Natural killer cell (primary cell): ENCODE results near the gene RYR3. TPM values are rescaled to one million over a fixed set of nuclear protein-coding genes. Genes with fewer than 3 reads are reported as not detected.

Source experiments
- ATAC-seq, 3 donors: fragments of 150-1000 bp in 2 of 3; fragments of 200-7000 bp in 1 of 3; cut with Tn5 transposase; 1 replicate in 1 of 3; 2 replicates in 2 of 3; pipeline ENCODE4 v1.10.0; 2021; ENCODE audit warnings: mild to moderate bottlenecking in 2 of 3, moderate library complexity in 2 of 3
- DNase-seq, 2 donors: peaks; one replicate each; pipeline versions ENCODE4 v3.0.0 to v3.0.0-alpha.2; 2013 to 2021; ENCODE audit warnings: mixed read lengths in 1 of 2
- H3K27ac ChIP-seq: one replicate; pipeline ENCODE4 v1.5.1; 2013; ENCODE audit warnings: mild to moderate bottlenecking, low read length
- H3K27me3 ChIP-seq: one replicate; pipeline ENCODE4 v1.6.1; 2013; ENCODE audit warnings: low read length; ENCODE audit not compliant: control insufficient read depth, insufficient read depth
- H3K36me3 ChIP-seq: one replicate; pipeline ENCODE4 v1.6.1; 2013; ENCODE audit warnings: low read length; ENCODE audit not compliant: control insufficient read depth, insufficient read depth
- H3K4me1 ChIP-seq: one replicate; pipeline ENCODE4 v1.6.1; 2013; ENCODE audit warnings: low read length; ENCODE audit not compliant: control insufficient read depth, insufficient read depth
- H3K4me3 ChIP-seq: one replicate; pipeline ENCODE4 v1.5.1; 2013; ENCODE audit warnings: low read length
- H3K9me3 ChIP-seq: one replicate; pipeline ENCODE4 v1.6.1; 2013; ENCODE audit warnings: low read length; ENCODE audit not compliant: control insufficient read depth, insufficient read depth
- H3K27ac Mint-ChIP-seq, 2 donors: one replicate each; pipeline ENCODE4 v1.8.0; 2022; ENCODE audit warnings: mild to moderate bottlenecking in 2 of 2, mixed read lengths in 2 of 2, moderate library complexity in 1 of 2
- H3K27me3 Mint-ChIP-seq, 2 donors: one replicate each; pipeline ENCODE4 v1.8.0; 2022; ENCODE audit warnings: low read depth in 2 of 2, mixed read lengths in 2 of 2
- H3K36me3 Mint-ChIP-seq: one replicate; pipeline ENCODE4 v1.8.0; 2022; ENCODE audit warnings: mixed read lengths
- H3K4me1 Mint-ChIP-seq, 2 donors: one replicate each; pipeline ENCODE4 v1.8.0; 2022; ENCODE audit warnings: mixed read lengths in 2 of 2
- H3K4me3 Mint-ChIP-seq: one replicate; pipeline ENCODE4 v1.8.0; 2022; ENCODE audit warnings: mild to moderate bottlenecking, moderate library complexity, mixed read lengths
- H3K9me3 Mint-ChIP-seq, 2 donors: one replicate each; pipeline ENCODE4 v1.8.0; 2022; ENCODE audit warnings: mixed read lengths in 2 of 2
- CTCF ChIP-seq: fragments of 200-600 bp; IDR thresholded peaks from one replicate; pipeline ENCODE4 v1.8.0; 2022; ENCODE audit warnings: antibody characterized with exemption
- WGBS: methylation state at CpG from one replicate; pipeline ENCODE4 v1.1.7; 2013; ENCODE audit warnings: missing lambda C conversion rate; ENCODE audit not compliant: insufficient coverage; 5-methylcytosine and 5-hydroxymethylcytosine counted together
- intact Hi-C: fragments of 100-400 bp; cut with micrococcal nuclease; formaldehyde crosslinking; loops from one replicate; pipeline ENCODE4 v1.14.2; 2022
- total RNA-seq, 4 donors: library from RNA; stranded (reverse); fragments of 120-200 nt in 1 of 4; gene quantifications; one replicate each; pipeline versions ENCODE4 v1.2.3 to v1.2.4, GENCODE V29; 2013 to 2022

RYR3 gene
- total RNA-seq, 3 donors from 2014 or later (not counting 1 experiment from before 2014, with no cell fraction given) = 0.09 to 6.2 TPM; not detected in 1

GRCh38 chr15:33283576-33283975 lies 27.2 kb upstream of the RYR3 start:
- TF ChIP-seq CTCF = no peak
- no peak for DNase-seq
- H3K4me3 ChIP-seq = no peak overlapping the region
- H3K27me3 ChIP-seq = no peaks in the 10 kb centered on the region
- intact Hi-C loops = no loop called here
- H3K27ac ChIP-seq = no peak overlapping the region
- Mint-ChIP-seq H3K36me3 (no peaks in the 10 kb centered on the region), H3K4me1 (no peaks in the 10 kb centered on the region), H3K27me3 (peaks cover 7 to 12% of the 10 kb centered on the region in 2 donors), H3K27ac (no peak overlapping the region), H3K9me3 (no peaks in the 10 kb centered on the region), H3K4me3 (no peak overlapping the region)
- WGBS = no CpG with 5 or more reads among the region's 2 CpGs
- H3K4me1 ChIP-seq = no peaks in the 10 kb centered on the region
- no peaks in the 10 kb centered on the region for H3K9me3 ChIP-seq
- ATAC-seq = no peak
- no peaks in the 10 kb centered on the region for H3K36me3 ChIP-seq

GRCh38 chr15:33284336-33284735 lies 26.4 kb upstream of the RYR3 start:
- H3K36me3 Mint-ChIP-seq = no peaks in the 10 kb centered on the region
- TF ChIP-seq CTCF = no peak
- no peak overlapping the region for H3K27ac Mint-ChIP-seq
- Histone ChIP-seq H3K9me3 (no peaks in the 10 kb centered on the region), H3K36me3 (no peaks in the 10 kb centered on the region), H3K4me3 (no peak overlapping the region), H3K4me1 (no peaks in the 10 kb centered on the region), H3K27me3 (no peaks in the 10 kb centered on the region), H3K27ac (no peak overlapping the region)
- 87% methylated on average over 1 of the region's 1 CpG for WGBS
- no peak for ATAC-seq
- DNase-seq = no peak
- no peak overlapping the region for H3K4me3 Mint-ChIP-seq
- H3K9me3 Mint-ChIP-seq = no peaks in the 10 kb centered on the region
- H3K27me3 Mint-ChIP-seq = peaks cover 2 to 6% of the 10 kb centered on the region in 2 donors
- no peaks in the 10 kb centered on the region for H3K4me1 Mint-ChIP-seq
- intact Hi-C loops = no loop called here

GRCh38 chr15:33292717-33293307 lies 18.0 kb upstream of the RYR3 start:
- Histone ChIP-seq H3K4me1 (no peaks in the 10 kb centered on the region), H3K27ac (no peak overlapping the region), H3K36me3 (no peaks in the 10 kb centered on the region), H3K27me3 (no peaks in the 10 kb centered on the region), H3K9me3 (no peaks in the 10 kb centered on the region), H3K4me3 (no peak overlapping the region)
- WGBS = 72% methylated on average over 5 of the region's 7 CpGs
- Mint-ChIP-seq H3K27me3 (peaks cover under 1 to 5% of the 10 kb centered on the region in 2 donors), H3K27ac (no peak overlapping the region), H3K4me1 (no peaks in the 10 kb centered on the region), H3K9me3 (no peaks in the 10 kb centered on the region), H3K36me3 (no peaks in the 10 kb centered on the region), H3K4me3 (no peak overlapping the region)
- ATAC-seq (no peak), DNase-seq (peak in 1 of 2 donors; percentile 48)
- peak; percentile 50 for TF ChIP-seq CTCF
- intact Hi-C loops = loop anchor here (1.0 to 5.0 kb wide), 2 partner anchors 206 to 407 kb away; no protein-coding TSS in a partner anchor
